Esophagus muscularis mucosa (tissue), 3 donors: ENCODE measurements around the gene SOWAHD.
"Not testable (repeated sequence)": the region's sequence is repeated elsewhere in the genome, so short reads cannot be mapped to it uniquely, and the experiment has no call there.

Source experiments
- CTCF ChIP-seq, 3 experiments: fragments of 200-600 bp in 2 of 3; fragments of 450-650 bp in 1 of 3; sonication (generic) in 2 of 3; IDR thresholded peaks; one replicate each; pipeline ENCODE4 v1.5.1; 2017 to 2019; ENCODE audit warnings: antibody characterized with exemption in 3 of 3, mild to moderate bottlenecking in 2 of 3, moderate library complexity in 1 of 3
- POLR2A ChIP-seq: fragments of 450-650 bp; IDR thresholded peaks from one replicate; pipeline ENCODE4 v1.6.1; 2017; ENCODE audit warnings: antibody characterized with exemption, moderate library complexity, mild to moderate bottlenecking, low read depth
- POLR2AphosphoS5 ChIP-seq, 2 donors: sonication (generic); formaldehyde crosslinking; IDR thresholded peaks; one replicate each; pipeline ENCODE4 v1.6.1; 2017; ENCODE audit warnings: antibody characterized with exemption in 2 of 2

DNA sequence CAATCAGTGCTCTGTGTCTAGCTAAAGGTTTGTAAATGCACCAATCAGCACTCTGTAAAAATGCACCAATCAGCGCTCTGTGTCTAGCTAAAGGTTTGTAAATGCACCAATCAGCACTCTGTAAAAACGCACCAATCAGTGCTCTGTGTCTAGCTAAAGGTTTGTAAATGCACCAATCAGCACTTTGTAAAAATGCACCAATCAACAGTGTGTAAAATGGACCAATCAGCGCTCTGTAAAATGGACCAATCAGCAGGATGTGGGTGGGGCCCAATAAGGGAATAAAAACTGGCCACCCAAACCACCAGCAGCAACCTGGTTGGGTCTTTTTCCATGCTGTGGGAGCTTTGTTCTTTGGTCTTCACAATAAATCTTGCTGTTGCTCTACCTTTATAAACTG, 11.0 kb downstream of the SOWAHD start:
- TF ChIP-seq CTCF (IDR thresholded peaks at IDR 0.05); POLR2A; POLR2AphosphoS5 (IDR thresholded peaks at IDR 0.05): not testable (repeated sequence)
